HepG2 (cell line): Measurements from ENCODE around the gene CES2. TPM values are rescaled to one million over a fixed set of nuclear protein-coding genes. Genes with fewer than 3 reads are reported as not detected.

ENCODE experiments used
- ARID4A ChIP-seq: sonication (generic); formaldehyde crosslinking; IDR thresholded peaks from 2 replicates; pipeline ENCODE4 v1.5.0; 2020; ENCODE audit warnings: mild to moderate bottlenecking, missing genetic modification reagents, borderline replicate concordance
- BCL3 ChIP-seq: sonication (generic); formaldehyde crosslinking; IDR thresholded peaks from 2 replicates; pipeline ENCODE4 v1.5.1; 2020; ENCODE audit warnings: mild to moderate bottlenecking, missing genetic modification reagents, moderate library complexity
- CREB1 ChIP-seq, 2 experiments: fragments of 450-650 bp in 1 of 2; IDR thresholded peaks; 2 replicates each; pipeline ENCODE4 v1.6.1; 2016 to 2017; ENCODE audit warnings: control low read depth in 1 of 2, mild to moderate bottlenecking in 1 of 2, missing compliant biosample characterization in 1 of 2, missing genetic modification characterization in 1 of 2
- KDM3A ChIP-seq: IDR thresholded peaks from 2 replicates; pipeline ENCODE4 v1.6.1; 2018; ENCODE audit warnings: low read depth, missing compliant biosample characterization
- KLF6 ChIP-seq: IDR thresholded peaks from 2 replicates; pipeline ENCODE4 v1.8.0; 2016; ENCODE audit warnings: missing biosample characterization, missing genetic modification reagents
- MAFK ChIP-seq, 2 experiments: IDR thresholded peaks in 1 of 2; conservative IDR thresholded peaks in 1 of 2; 2 replicates each; pipeline ENCODE4 v1.6.1; 2011; ENCODE audit warnings: improper control_type of control experiment in 2 of 2, low read length in 2 of 2
- NCOR1 ChIP-seq: fragments of 200-600 bp; sonication (generic); IDR thresholded peaks from 2 replicates; pipeline ENCODE4 v1.7.0; 2017; ENCODE audit warnings: antibody characterized with exemption, low read length, borderline replicate concordance
- PLRG1 ChIP-seq: fragments of 450-650 bp; conservative IDR thresholded peaks from 2 replicates; pipeline ENCODE4 v1.6.1; 2016
- PRDM15 ChIP-seq: sonication (generic); formaldehyde crosslinking; IDR thresholded peaks from 2 replicates; pipeline ENCODE4 v1.4.0; 2020; ENCODE audit warnings: missing genetic modification reagents
- THAP7 ChIP-seq: sonication (generic); formaldehyde crosslinking; IDR thresholded peaks from 2 replicates; pipeline ENCODE4 v1.8.1; 2023; ENCODE audit warnings: mild to moderate bottlenecking, missing genetic modification reagents
- YY1 ChIP-seq: IDR thresholded peaks from 2 replicates; pipeline ENCODE4 v1.6.1; 2011; ENCODE audit warnings: low read length, low read depth, moderate library complexity, mild to moderate bottlenecking; ENCODE audit not compliant: insufficient read depth, insufficient replicate concordance
- ZBTB7A ChIP-seq: sonication (generic); formaldehyde crosslinking; IDR thresholded peaks from 2 replicates; pipeline ENCODE4 v1.8.0; 2022; ENCODE audit warnings: mild to moderate bottlenecking, missing genetic modification reagents
- ZNF121 ChIP-seq: sonication (generic); formaldehyde crosslinking; IDR thresholded peaks from 2 replicates; pipeline ENCODE4 v1.5.0; 2020; ENCODE audit warnings: mild to moderate bottlenecking, missing genetic modification reagents
- ZNF296 ChIP-seq: sonication (generic); formaldehyde crosslinking; conservative IDR thresholded peaks from 2 replicates; pipeline ENCODE4 v1.5.0; 2020; ENCODE audit warnings: mild to moderate bottlenecking, missing genetic modification reagents
- ZNF547 ChIP-seq: sonication (generic); formaldehyde crosslinking; IDR thresholded peaks from 2 replicates; pipeline ENCODE4 v1.5.1; 2020; ENCODE audit warnings: mild to moderate bottlenecking, missing genetic modification reagents
- polyA plus RNA-seq, 8 experiments: library from polyadenylated mRNA; depleted of rRNA in 3 of 8; stranded (reverse) in 7 of 8; unstranded in 1 of 8; fragments of >200 nt; fragmentation: Illumina TruSeq in 4 of 8; extraction: Trizol in 4 of 8; gene quantifications; 2 replicates each; pipeline versions ENCODE4 v1.2.1 to v1.2.3, GENCODE V29; 2011 to 2016; ENCODE audit warnings: low read depth in 4 of 8, missing spikeins in 1 of 8, mixed read lengths in 1 of 8; ENCODE audit not compliant: insufficient read depth in 1 of 8
- total RNA-seq, 5 experiments: library from RNA; depleted of rRNA; stranded (reverse); fragments of >200 nt; fragmentation: Illumina TruSeq; extraction: Trizol; gene quantifications; 2 replicates each; pipeline ENCODE4 v1.2.3, GENCODE V29; 2016; ENCODE audit warnings: low read depth in 1 of 5

The CES2 gene
- total and polyA plus RNA-seq, 2 of the 13 experiments (the other 11 are each of a cell fraction or from before 2014, with no cell fraction given) = 50.6 to 63.8 TPM

GRCh38 chr16:66952430-66953110, 17.3 kb downstream of the CES2 start (continued):
- TF ChIP-seq ARID4A (CRISPR knock-in tag) (0 out of 2 replicates have a peak, but pooled peaks have one; percentile 15), NCOR1 (no peak), ZNF547 (CRISPR knock-in tag) (no peak), ZNF296 (CRISPR knock-in tag) (no peak), PRDM15 (CRISPR knock-in tag) (no peak), BCL3 (CRISPR knock-in tag) (no peak), YY1 (no peak), PLRG1 (no peak), MAFK (conservative IDR thresholded peaks at IDR 0.05 in 1 of 2, IDR thresholded peaks at IDR 0.05 in 1 of 2; ENCODE audit: low read length in 2 of 2) (0 out of 4 replicates have a peak, but pooled peaks of 1 of the 2 experiments have one; percentile 18), ZNF121 (CRISPR knock-in tag) (peak; percentile 89), CREB1 (IDR thresholded peaks at IDR 0.05) (no peak), CREB1 (CRISPR knock-in tag; IDR thresholded peaks at IDR 0.05) (no peak), THAP7 (CRISPR knock-in tag) (no peak), ZBTB7A (CRISPR knock-in tag) (no peak), KLF6 (CRISPR knock-in tag) (no peak), KDM3A (no peak)
